ENCODE results near the gene BABAM2. TPM values are rescaled to one million over a fixed set of nuclear protein-coding genes. Genes with fewer than 3 reads are reported as not detected.
A peak's percentile ranks its signal among the peaks of the same experiment; 100 is the strongest.
"Not testable (repeated sequence)": the region's sequence is repeated elsewhere in the genome, so short reads cannot be mapped to it uniquely, and the experiment has no call there.

Gene BABAM2
- total and polyA plus RNA-seq, 2 experiments from 2014 or later, result 31.8 to 83.3 TPM

- no peaks in the 10 kb centered on the region for H3K4me1 ChIP-seq (ENCODE audit: low read depth)
- no peak overlapping the region for H3K27ac ChIP-seq
Observed at GRCh38 chr2:28009732-28010131, 119.2 kb downstream of the BABAM2 start.

DNA sequence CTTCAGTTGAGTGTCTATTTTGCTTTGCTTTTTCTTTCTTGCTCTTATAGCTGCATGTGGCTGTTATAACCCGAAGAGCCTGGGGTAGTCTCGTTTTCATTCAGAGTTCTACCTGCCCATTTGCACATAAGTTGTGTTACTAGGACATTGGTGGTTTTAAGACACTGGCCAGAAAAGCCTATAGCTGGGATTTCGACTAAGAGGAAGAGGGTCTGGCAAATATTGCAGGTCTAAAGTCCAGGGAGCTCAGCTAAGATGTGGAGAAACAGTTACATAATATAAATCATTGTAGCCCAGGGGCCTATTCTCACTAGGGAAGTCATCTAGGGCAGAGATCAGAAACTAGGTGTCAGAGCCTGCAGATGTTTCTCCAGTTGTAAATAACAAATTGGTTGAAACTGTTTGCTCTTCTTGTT, 120.8 kb downstream of the BABAM2 start:
- TF ChIP-seq, protein P1, sequence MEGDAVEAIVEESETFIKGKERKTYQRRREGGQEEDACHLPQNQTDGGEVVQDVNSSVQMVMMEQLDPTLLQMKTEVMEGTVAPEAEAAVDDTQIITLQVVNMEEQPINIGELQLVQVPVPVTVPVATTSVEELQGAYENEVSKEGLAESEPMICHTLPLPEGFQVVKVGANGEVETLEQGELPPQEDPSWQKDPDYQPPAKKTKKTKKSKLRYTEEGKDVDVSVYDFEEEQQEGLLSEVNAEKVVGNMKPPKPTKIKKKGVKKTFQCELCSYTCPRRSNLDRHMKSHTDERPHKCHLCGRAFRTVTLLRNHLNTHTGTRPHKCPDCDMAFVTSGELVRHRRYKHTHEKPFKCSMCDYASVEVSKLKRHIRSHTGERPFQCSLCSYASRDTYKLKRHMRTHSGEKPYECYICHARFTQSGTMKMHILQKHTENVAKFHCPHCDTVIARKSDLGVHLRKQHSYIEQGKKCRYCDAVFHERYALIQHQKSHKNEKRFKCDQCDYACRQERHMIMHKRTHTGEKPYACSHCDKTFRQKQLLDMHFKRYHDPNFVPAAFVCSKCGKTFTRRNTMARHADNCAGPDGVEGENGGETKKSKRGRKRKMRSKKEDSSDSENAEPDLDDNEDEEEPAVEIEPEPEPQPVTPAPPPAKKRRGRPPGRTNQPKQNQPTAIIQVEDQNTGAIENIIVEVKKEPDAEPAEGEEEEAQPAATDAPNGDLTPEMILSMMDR (IDR thresholded peaks at IDR 0.05; ENCODE audit: low read depth, low read length), result no peak
- Histone ChIP-seq H3K27ac (no peak overlapping the region), H3K4me1 (ENCODE audit: low read depth) (no peaks in the 10 kb centered on the region), H3K27me3 (no peaks in the 10 kb centered on the region), H3K9me3 (ENCODE audit: low read depth) (no peaks in the 10 kb centered on the region), H3K4me3 (no peak overlapping the region), H3K36me3 (no peaks in the 10 kb centered on the region)
- no peak for DNase-seq (ENCODE audit: low read depth in 1 of 2, low spot score in 1 of 2)

More at GRCh38 chr2:28009732-28010131, 119.2 kb downstream of the BABAM2 start:
- TF ChIP-seq, protein P1 (IDR thresholded peaks at IDR 0.05; ENCODE audit: low read depth, low read length), result no peak
- peak; percentile 22 to 65 for DNase-seq (ENCODE audit: low read depth in 1 of 2, low spot score in 1 of 2)
- H3K4me3 ChIP-seq, result no peak overlapping the region
- H3K36me3 ChIP-seq, result no peaks in the 10 kb centered on the region
- H3K27me3 ChIP-seq, result no peaks in the 10 kb centered on the region
- H3K9me3 ChIP-seq (ENCODE audit: low read depth), result no peaks in the 10 kb centered on the region

- not testable (repeated sequence) for H3K36me3 ChIP-seq; H3K27ac ChIP-seq; H3K27me3 ChIP-seq; H3K4me1 ChIP-seq (ENCODE audit: low read depth); DNase-seq (ENCODE audit: low read depth in 1 of 2, low spot score in 1 of 2); H3K4me3 ChIP-seq; H3K9me3 ChIP-seq (ENCODE audit: low read depth)
Observed at GRCh38 chr2:28018474-28018873, 127.9 kb downstream of the BABAM2 start.

GRCh38 chr2:28019521-28019920, 129.0 kb downstream of the BABAM2 start:
- H3K27me3 ChIP-seq; H3K4me1 ChIP-seq (ENCODE audit: low read depth); H3K27ac ChIP-seq; DNase-seq (ENCODE audit: low read depth in 1 of 2, low spot score in 1 of 2); H3K4me3 ChIP-seq; H3K36me3 ChIP-seq; H3K9me3 ChIP-seq (ENCODE audit: low read depth): not testable (repeated sequence)

DNA sequence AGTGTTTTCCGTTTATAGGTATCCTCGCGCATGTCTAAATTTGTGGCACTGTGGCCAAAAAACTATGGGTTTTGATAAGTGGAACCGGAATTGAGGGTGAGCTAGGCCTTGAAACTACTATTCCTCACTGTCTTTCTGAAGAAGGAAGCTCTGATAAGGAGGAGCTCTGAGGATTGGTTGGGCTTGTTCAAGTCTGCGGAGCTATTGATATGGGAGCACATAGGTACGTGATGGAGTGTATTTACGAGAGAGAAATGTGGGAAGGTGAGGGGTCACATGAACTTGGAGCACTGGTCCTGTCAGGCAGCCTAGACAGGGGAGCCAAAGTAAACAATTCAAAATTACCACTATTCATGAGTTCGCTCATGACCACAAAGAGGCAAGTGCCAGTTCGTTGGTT, 131.4 kb downstream of the BABAM2 start:
- H3K4me3 ChIP-seq, result no peak overlapping the region
- H3K36me3 ChIP-seq, result peaks cover 3% of the 10 kb centered on the region
- no peak for DNase-seq (ENCODE audit: low read depth in 1 of 2, low spot score in 1 of 2)

GRCh38 chr2:28025123-28025522, 134.6 kb downstream of the BABAM2 start:
- TF ChIP-seq, protein P1 (IDR thresholded peaks at IDR 0.05; ENCODE audit: low read depth, low read length), result no peak
- no peaks in the 10 kb centered on the region for H3K27me3 ChIP-seq
- H3K27ac ChIP-seq, result no peak overlapping the region
- no peak overlapping the region for H3K4me3 ChIP-seq
- DNase-seq (ENCODE audit: low read depth in 1 of 2, low spot score in 1 of 2), result peak in 1 of 2 donors; percentile 18
- peaks cover 3% of the 10 kb centered on the region for H3K36me3 ChIP-seq
- H3K4me1 ChIP-seq (ENCODE audit: low read depth), result no peaks in the 10 kb centered on the region
- no peaks in the 10 kb centered on the region for H3K9me3 ChIP-seq (ENCODE audit: low read depth)

More for the DNA sequence above, 131.4 kb downstream of the BABAM2 start:
- Histone ChIP-seq H3K27ac (no peak overlapping the region), H3K27me3 (no peaks in the 10 kb centered on the region), H3K9me3 (ENCODE audit: low read depth) (no peaks in the 10 kb centered on the region), H3K4me1 (ENCODE audit: low read depth) (no peaks in the 10 kb centered on the region)
- TF ChIP-seq, protein P1 (IDR thresholded peaks at IDR 0.05; ENCODE audit: low read depth, low read length), result no peak

- H3K4me1 ChIP-seq (ENCODE audit: low read depth); H3K4me3 ChIP-seq; H3K27me3 ChIP-seq; H3K27ac ChIP-seq; H3K36me3 ChIP-seq; H3K9me3 ChIP-seq (ENCODE audit: low read depth); DNase-seq (ENCODE audit: low read depth in 1 of 2, low spot score in 1 of 2): not testable (repeated sequence)
Observed at GRCh38 chr2:28026230-28026629, 135.7 kb downstream of the BABAM2 start.
